Panc1 (cell line): ENCODE measurements around the gene KAT2B. TPM values are rescaled to one million over a fixed set of nuclear protein-coding genes. Genes with fewer than 3 reads are reported as not detected.

ENCODE experiments used
- ATAC-seq: fragments of 200-7000 bp; cut with Tn5 transposase; 2 replicates; pipeline ENCODE4 v1.9.1; 2020; ENCODE audit warnings: mild to moderate bottlenecking, moderate library complexity
- BruUV-seq: library from RNA; stranded (reverse); fragments of 400-500 nt; replicated peaks from 2 replicates; lab custom pipeline; 2021; lab: Mats Ljungman, UMichigan
- CTCF ChIA-PET: fragments of 300-600 bp; sonication (Branson Sonifier 250); formaldehyde crosslinking; loops from one replicate; lab custom pipeline; 2022; ENCODE audit warnings: antibody characterized with exemption; lab: Charles Lee
- POLR2A ChIA-PET: fragments of 300-600 bp; sonication (Branson Sonifier 250); formaldehyde crosslinking; loops from one replicate; lab custom pipeline; 2022; ENCODE audit warnings: antibody characterized with exemption; lab: Charles Lee
- DNase-seq: peaks from one replicate; pipeline ENCODE4 v3.0.0-alpha.2; 2010; ENCODE audit warnings: low read depth, low spot score
- H3K27ac ChIP-seq: 2 replicates; pipeline ENCODE4 v1.5.1; 2011; ENCODE audit warnings: mild to moderate bottlenecking, low read length, inconsistent platforms
- H3K27me3 ChIP-seq: fragments of 200-500 bp; sonication (Bioruptor generic); 2 replicates; pipeline ENCODE4 v1.6.0; 2014; ENCODE audit warnings: low read length, inconsistent platforms; ENCODE audit not compliant: control insufficient read depth, insufficient read depth
- H3K36me3 ChIP-seq: fragments of 200-500 bp; sonication (Bioruptor generic); 2 replicates; pipeline ENCODE4 v1.5.1; 2014; ENCODE audit warnings: inconsistent platforms, mild to moderate bottlenecking, low read length, moderate library complexity; ENCODE audit not compliant: control insufficient read depth, insufficient read depth
- H3K4me1 ChIP-seq: 2 replicates; pipeline ENCODE4 v1.5.1; 2011; ENCODE audit warnings: inconsistent platforms, mild to moderate bottlenecking, low read length, moderate library complexity; ENCODE audit not compliant: control insufficient read depth, insufficient read depth
- H3K4me3 ChIP-seq, 2 experiments: 2 replicates each; pipeline ENCODE4 v1.5.1; 2011 to 2012; ENCODE audit warnings: low read depth in 2 of 2, low read length in 2 of 2, mild to moderate bottlenecking in 2 of 2, inconsistent platforms in 1 of 2, moderate library complexity in 1 of 2
- H3K9me3 ChIP-seq: fragments of 200-500 bp; sonication (Bioruptor generic); 2 replicates; pipeline ENCODE4 v1.5.1; 2014; ENCODE audit warnings: low read depth, mild to moderate bottlenecking, inconsistent platforms, low read length, moderate library complexity; ENCODE audit not compliant: control insufficient read depth, insufficient read depth
- POLR2AphosphoS5 ChIP-seq: IDR thresholded peaks from 2 replicates; pipeline ENCODE4 v1.6.1; 2012; ENCODE audit warnings: mild to moderate bottlenecking, low read depth, low read length, moderate library complexity
- SIN3A ChIP-seq: IDR thresholded peaks from 2 replicates; pipeline ENCODE4 v1.6.1; 2012; ENCODE audit warnings: low read depth, mild to moderate bottlenecking, low read length, moderate library complexity, borderline replicate concordance; ENCODE audit not compliant: insufficient read depth
- TCF7L2 ChIP-seq: IDR thresholded peaks from 2 replicates; pipeline ENCODE4 v1.6.1; 2011; ENCODE audit warnings: mild to moderate bottlenecking, low read depth, low read length, inconsistent platforms
- in situ Hi-C: cut with HindIII; loops from 2 replicates; pipeline ENCODE4 v1.10.0; 2016; ENCODE audit warnings: low sequenced_read_pairs, low pct_unique_long_range_greater_than_20kb
- intact Hi-C: fragments of 100-400 bp; cut with micrococcal nuclease; formaldehyde crosslinking; loops from one replicate; pipeline ENCODE4 v1.10.0; 2022; ENCODE audit not compliant: unreplicated experiment
- total RNA-seq: library from RNA; stranded (reverse); gene quantifications from one replicate; pipeline ENCODE4 v1.2.1, GENCODE V29; 2021; ENCODE audit not compliant: unreplicated experiment
- TF ChIP-seq, protein P1 (sequence below), 2 experiments: IDR thresholded peaks; 2 replicates each; pipeline ENCODE4 v1.6.1; 2011 to 2012; ENCODE audit warnings: low read depth in 2 of 2, control low read depth in 1 of 2, low read length in 1 of 2, mild to moderate bottlenecking in 1 of 2, moderate library complexity in 1 of 2; ENCODE audit not compliant: insufficient read depth in 1 of 2
- TF ChIP-seq, protein P2 (sequence below): fragments of 450-650 bp; IDR thresholded peaks from 2 replicates; pipeline ENCODE4 v1.5.1; 2017; ENCODE audit warnings: mild to moderate bottlenecking

The KAT2B gene
- total RNA-seq, 1 experiment from 2014 or later = 16.4 TPM

- ATAC-seq (no peak; the same call in 1 of the 2 replicates), DNase-seq (no peak)
- intact Hi-C loops (no loop called here), in situ Hi-C loops (no loop called here)
- CTCF ChIA-PET = no interaction called here
- Histone ChIP-seq H3K9me3 (no peaks in the 10 kb centered on the region), H3K4me1 (no peaks in the 10 kb centered on the region; the same call in none of the 2 replicates), H3K27ac (no peak overlapping the region), H3K4me3 (no peak overlapping the region), H3K27me3 (no peaks in the 10 kb centered on the region), H3K36me3 (no peaks in the 10 kb centered on the region)
- TF ChIP-seq, protein P1, sequence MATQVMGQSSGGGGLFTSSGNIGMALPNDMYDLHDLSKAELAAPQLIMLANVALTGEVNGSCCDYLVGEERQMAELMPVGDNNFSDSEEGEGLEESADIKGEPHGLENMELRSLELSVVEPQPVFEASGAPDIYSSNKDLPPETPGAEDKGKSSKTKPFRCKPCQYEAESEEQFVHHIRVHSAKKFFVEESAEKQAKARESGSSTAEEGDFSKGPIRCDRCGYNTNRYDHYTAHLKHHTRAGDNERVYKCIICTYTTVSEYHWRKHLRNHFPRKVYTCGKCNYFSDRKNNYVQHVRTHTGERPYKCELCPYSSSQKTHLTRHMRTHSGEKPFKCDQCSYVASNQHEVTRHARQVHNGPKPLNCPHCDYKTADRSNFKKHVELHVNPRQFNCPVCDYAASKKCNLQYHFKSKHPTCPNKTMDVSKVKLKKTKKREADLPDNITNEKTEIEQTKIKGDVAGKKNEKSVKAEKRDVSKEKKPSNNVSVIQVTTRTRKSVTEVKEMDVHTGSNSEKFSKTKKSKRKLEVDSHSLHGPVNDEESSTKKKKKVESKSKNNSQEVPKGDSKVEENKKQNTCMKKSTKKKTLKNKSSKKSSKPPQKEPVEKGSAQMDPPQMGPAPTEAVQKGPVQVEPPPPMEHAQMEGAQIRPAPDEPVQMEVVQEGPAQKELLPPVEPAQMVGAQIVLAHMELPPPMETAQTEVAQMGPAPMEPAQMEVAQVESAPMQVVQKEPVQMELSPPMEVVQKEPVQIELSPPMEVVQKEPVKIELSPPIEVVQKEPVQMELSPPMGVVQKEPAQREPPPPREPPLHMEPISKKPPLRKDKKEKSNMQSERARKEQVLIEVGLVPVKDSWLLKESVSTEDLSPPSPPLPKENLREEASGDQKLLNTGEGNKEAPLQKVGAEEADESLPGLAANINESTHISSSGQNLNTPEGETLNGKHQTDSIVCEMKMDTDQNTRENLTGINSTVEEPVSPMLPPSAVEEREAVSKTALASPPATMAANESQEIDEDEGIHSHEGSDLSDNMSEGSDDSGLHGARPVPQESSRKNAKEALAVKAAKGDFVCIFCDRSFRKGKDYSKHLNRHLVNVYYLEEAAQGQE (IDR thresholded peaks at IDR 0.05; ENCODE audit: insufficient read depth in 1 of 2, low read depth in 2 of 2, low read length in 1 of 2) = no peak
- no peak for TF ChIP-seq POLR2AphosphoS5
- no peak for TF ChIP-seq TCF7L2
- no peak for TF ChIP-seq SIN3A
- TF ChIP-seq, protein P2, sequence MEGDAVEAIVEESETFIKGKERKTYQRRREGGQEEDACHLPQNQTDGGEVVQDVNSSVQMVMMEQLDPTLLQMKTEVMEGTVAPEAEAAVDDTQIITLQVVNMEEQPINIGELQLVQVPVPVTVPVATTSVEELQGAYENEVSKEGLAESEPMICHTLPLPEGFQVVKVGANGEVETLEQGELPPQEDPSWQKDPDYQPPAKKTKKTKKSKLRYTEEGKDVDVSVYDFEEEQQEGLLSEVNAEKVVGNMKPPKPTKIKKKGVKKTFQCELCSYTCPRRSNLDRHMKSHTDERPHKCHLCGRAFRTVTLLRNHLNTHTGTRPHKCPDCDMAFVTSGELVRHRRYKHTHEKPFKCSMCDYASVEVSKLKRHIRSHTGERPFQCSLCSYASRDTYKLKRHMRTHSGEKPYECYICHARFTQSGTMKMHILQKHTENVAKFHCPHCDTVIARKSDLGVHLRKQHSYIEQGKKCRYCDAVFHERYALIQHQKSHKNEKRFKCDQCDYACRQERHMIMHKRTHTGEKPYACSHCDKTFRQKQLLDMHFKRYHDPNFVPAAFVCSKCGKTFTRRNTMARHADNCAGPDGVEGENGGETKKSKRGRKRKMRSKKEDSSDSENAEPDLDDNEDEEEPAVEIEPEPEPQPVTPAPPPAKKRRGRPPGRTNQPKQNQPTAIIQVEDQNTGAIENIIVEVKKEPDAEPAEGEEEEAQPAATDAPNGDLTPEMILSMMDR = no peak
- no TSS peak for BruUV-seq
- POLR2A ChIA-PET = no interaction called here
Measured at GRCh38 chr3:20066850-20067617, 26.8 kb downstream of the KAT2B start.

DNA sequence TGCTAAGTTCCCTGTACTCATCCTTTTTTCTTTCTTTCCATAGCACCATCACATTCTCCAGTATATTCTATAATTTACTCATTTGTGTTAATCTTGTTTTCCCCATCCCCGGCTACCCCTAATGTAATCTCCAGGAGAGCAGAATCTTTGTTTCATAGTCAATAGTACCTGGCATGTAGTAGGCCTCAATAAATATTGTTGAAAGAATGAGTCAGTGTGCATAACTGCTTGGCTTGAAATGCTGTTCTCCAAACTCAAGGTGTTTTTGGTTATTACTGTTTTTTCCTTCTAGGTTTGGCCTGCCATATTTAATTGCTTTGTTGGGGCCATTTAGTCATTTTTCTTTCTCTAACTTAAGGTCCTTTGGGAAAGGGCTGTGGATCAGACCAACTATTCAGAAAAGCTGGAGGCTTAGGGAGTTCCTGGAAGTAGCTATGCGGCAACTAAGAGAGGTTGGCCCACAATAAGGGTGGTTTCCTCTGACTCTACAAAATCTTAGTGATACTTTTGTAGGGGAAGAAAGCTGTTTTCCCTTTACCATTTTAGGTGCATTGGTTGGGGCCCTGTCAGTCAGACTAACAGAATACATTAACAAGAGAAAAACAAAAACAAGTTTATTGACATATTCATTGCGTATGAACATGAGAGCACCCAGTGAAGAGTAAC lies 28.4 kb downstream of the KAT2B start:
- in situ Hi-C loops (no loop called here), intact Hi-C loops (no loop called here)
- ChIA-PET CTCF (no interaction called here), POLR2A (interaction anchor here (0.6 kb wide), 1 partner anchor 9 kb away, joined by 4 read pairs; no protein-coding TSS in a partner anchor)
- no TSS peak for BruUV-seq
- H3K27me3 ChIP-seq = no peaks in the 10 kb centered on the region
- ATAC-seq = no peak
- TF ChIP-seq SIN3A (no peak), POLR2AphosphoS5 (no peak), TCF7L2 (no peak)
- TF ChIP-seq, protein P1 (IDR thresholded peaks at IDR 0.05; ENCODE audit: insufficient read depth in 1 of 2, low read depth in 2 of 2, low read length in 1 of 2) = no peak
- TF ChIP-seq, protein P2 = no peak
- H3K9me3 ChIP-seq = no peaks in the 10 kb centered on the region
- no peaks in the 10 kb centered on the region for H3K36me3 ChIP-seq
- H3K4me3 ChIP-seq = no peak overlapping the region
- H3K27ac ChIP-seq = no peak overlapping the region
- DNase-seq = no peak
- no peaks in the 10 kb centered on the region; the same call in none of the 2 replicates for H3K4me1 ChIP-seq
